K562 (cell line): ENCODE measurements around the gene ASB13. TPM values are rescaled to one million over a fixed set of nuclear protein-coding genes. Genes with fewer than 3 reads are reported as not detected.

ENCODE experiments used
- ATAC-seq: fragments of 200-7000 bp; cut with Tn5 transposase; 3 replicates; pipeline ENCODE4 v1.9.1; 2020; ENCODE audit warnings: moderate library complexity
- BruUV-seq: library from RNA; stranded (reverse); fragments of 400-500 nt; replicated peaks from 2 replicates; lab custom pipeline; 2021; lab: Mats Ljungman, UMichigan
- CTCF ChIA-PET: fragments of 300-600 bp; formaldehyde crosslinking; extraction: SDS; loops from one replicate; lab custom pipeline; 2021; ENCODE audit warnings: low intra/inter-chr PET ratio; lab: Yijun Ruan, JAX
- POLR2A ChIA-PET: fragments of 300-600, 350-650 bp; sonication (Branson Sonifier 250); formaldehyde crosslinking; extraction: SDS; loops from one replicate; lab custom pipeline; 2021; ENCODE audit warnings: antibody characterized with exemption, inconsistent platforms; lab: Yijun Ruan, JAX
- DNase-seq, 4 experiments: peaks; one replicate each; pipeline versions ENCODE4 v3.0.0 to v3.0.0-alpha.2; 2011 to 2018; ENCODE audit warnings: low spot score in 3 of 4, mixed read lengths in 3 of 4; ENCODE audit errors: extremely low read depth in 1 of 4
- FAIRE-seq: peaks from 2 replicates; lab custom pipeline; 2011; peaks lifted over from hg19 to GRCh38; lab: Jason Lieb, UNC
- H2AFZ ChIP-seq: 2 replicates; pipeline ENCODE4 v1.6.0; 2011; ENCODE audit warnings: low read depth, low read length, control low read depth, inconsistent platforms
- H3K27ac ChIP-seq: fragments of 200-600 bp; 3 replicates; pipeline ENCODE4 v1.8.0; 2011; ENCODE audit warnings: low read depth, mild to moderate bottlenecking, control low read depth, inconsistent platforms, low read length, moderate library complexity, mixed read lengths; ENCODE audit errors: extremely low read depth
- H3K27me3 ChIP-seq, 2 experiments: fragments of 300-600 bp in 1 of 2; 2 replicates in 1 of 2; 3 replicates in 1 of 2; pipeline versions ENCODE4 v1.6.0 to v1.8.0; 2011; ENCODE audit warnings: inconsistent platforms in 2 of 2, low read length in 2 of 2, mild to moderate bottlenecking in 1 of 2, mixed read lengths in 1 of 2, moderate library complexity in 1 of 2; ENCODE audit not compliant: control insufficient read depth in 2 of 2, insufficient read depth in 2 of 2
- H3K36me3 ChIP-seq: fragments of 300-600 bp; 3 replicates; pipeline ENCODE4 v1.8.0; 2011; ENCODE audit warnings: mild to moderate bottlenecking, low read length, inconsistent platforms; ENCODE audit not compliant: control insufficient read depth, insufficient read depth
- H3K4me1 ChIP-seq, 2 experiments: fragments of 200-600 bp in 1 of 2; replicated peaks in 1 of 2; 2 replicates in 1 of 2; 3 replicates in 1 of 2; pipeline versions ENCODE4 v1.5.1 to v1.8.0; 2011; ENCODE audit warnings: inconsistent platforms in 2 of 2, low read length in 2 of 2, mild to moderate bottlenecking in 1 of 2, mixed read lengths in 1 of 2, moderate library complexity in 1 of 2; ENCODE audit not compliant: control insufficient read depth in 2 of 2, insufficient read depth in 2 of 2
- H3K4me2 ChIP-seq: 2 replicates; pipeline ENCODE4 v1.6.1; 2011; ENCODE audit warnings: low read length, control low read depth, inconsistent platforms, mixed read lengths; ENCODE audit not compliant: insufficient read depth
- H3K4me3 ChIP-seq: fragments of 200-600 bp; sonication (generic), shearing (Covaris generic); 2 replicates; pipeline ENCODE4 v1.5.1; 2016; ENCODE audit warnings: control low read depth, inconsistent platforms
- H3K79me2 ChIP-seq: fragments of 200-600 bp; 3 replicates; pipeline ENCODE4 v1.8.0; 2011; ENCODE audit warnings: low read length, inconsistent platforms; ENCODE audit not compliant: control insufficient read depth, insufficient read depth
- H3K9ac ChIP-seq, 2 experiments: 2 replicates each; pipeline versions ENCODE4 v1.6.0 to v1.6.1; 2011; ENCODE audit warnings: low read depth in 2 of 2, low read length in 2 of 2, control low read depth in 1 of 2, inconsistent platforms in 1 of 2, mild to moderate bottlenecking in 1 of 2, mixed read lengths in 1 of 2; ENCODE audit not compliant: insufficient read depth in 1 of 2
- H3K9me1 ChIP-seq: one replicate; pipeline ENCODE4 v1.6.0; 2011; ENCODE audit warnings: inconsistent platforms, mild to moderate bottlenecking, low read length, moderate library complexity; ENCODE audit not compliant: control insufficient read depth, insufficient read depth
- H3K9me3 ChIP-seq: replicated peaks from 2 replicates; pipeline ENCODE4 v1.5.1; 2011; ENCODE audit warnings: low read depth, low read length, inconsistent platforms; ENCODE audit not compliant: control insufficient read depth, insufficient read depth
- H4K20me1 ChIP-seq: replicated peaks from 2 replicates; pipeline ENCODE4 v1.6.1; 2011; ENCODE audit warnings: low read length, inconsistent platforms, mixed read lengths; ENCODE audit not compliant: control insufficient read depth, insufficient read depth
- CCNT2 ChIP-seq: IDR thresholded peaks from 2 replicates; pipeline ENCODE4 v1.6.1; 2011; ENCODE audit warnings: borderline replicate concordance, low read depth, mild to moderate bottlenecking, moderate library complexity, mixed read lengths, low read length; ENCODE audit not compliant: insufficient read length; ENCODE audit errors: extremely low read depth
- NFE2 ChIP-seq: IDR thresholded peaks from 2 replicates; pipeline ENCODE4 v1.6.1; 2014; ENCODE audit warnings: antibody characterized with exemption, low read depth
- NFXL1 ChIP-seq: fragments of 450-650 bp; formaldehyde crosslinking; IDR thresholded peaks from 2 replicates; pipeline ENCODE4 v1.4.0; 2021; ENCODE audit warnings: mild to moderate bottlenecking
- THAP7 ChIP-seq: fragments of 250-450 bp; sonication (Bioruptor Pico); IDR thresholded peaks from 2 replicates; pipeline ENCODE4 v1.5.0; 2021
- ZNF224 ChIP-seq: sonication (generic); formaldehyde crosslinking; IDR thresholded peaks from 2 replicates; pipeline ENCODE4 v1.8.0; 2022; ENCODE audit warnings: mild to moderate bottlenecking, missing genetic modification reagents
- WGBS: fragments of 100-300 bp; shearing (Covaris generic); methylation state at CpG from one replicate; pipeline ENCODE4 v1.1.6; 2016; ENCODE audit warnings: low coverage, mixed read lengths; ENCODE audit not compliant: insufficient coverage; ENCODE audit errors: missing lambda C conversion rate; 5-methylcytosine and 5-hydroxymethylcytosine counted together
- in situ Hi-C: fragments of 300-500 bp; cut with MboI; formaldehyde crosslinking; loops from 4 replicates; pipeline ENCODE4 v1.15.0; 2018; ENCODE audit warnings: inconsistent platforms, mixed read lengths
- intact Hi-C: fragments of 100-400 bp; cut with micrococcal nuclease; formaldehyde crosslinking; loops from 2 replicates; pipeline ENCODE4 v1.14.2; 2022
- polyA plus RNA-seq, 8 experiments: library from polyadenylated mRNA; depleted of rRNA in 4 of 8; stranded (reverse) in 5 of 8; unstranded in 3 of 8; fragments of >200 nt; fragmentation: Nextera tagmentation in 2 of 8; fragmentation: Illumina TruSeq in 1 of 8; extraction: Ambion mirVana in 2 of 8; extraction: Trizol in 1 of 8; gene quantifications; 2 replicates each; pipeline versions ENCODE4 v1.2.1 to v1.2.3, GENCODE V29; 2011 to 2014; ENCODE audit warnings: inconsistent platforms in 1 of 8, missing spikeins in 1 of 8
- total RNA-seq, 7 experiments: library from RNA; depleted of rRNA in 6 of 7; stranded (reverse); fragments of >200 nt in 6 of 7; fragmentation: Illumina TruSeq in 2 of 7; extraction: Trizol in 2 of 7; gene quantifications; 2 replicates each; pipeline versions ENCODE4 v1.2.1 to v1.2.3, GENCODE V29; 2011 to 2021; ENCODE audit warnings: low replicate concordance in 1 of 7

The ASB13 gene
- total and polyA plus RNA-seq, 9 of the 15 experiments (the other 6 are each of a cell fraction or from before 2014, with no cell fraction given): 5.2 to 28.8 (median 16.9) TPM

- TF ChIP-seq NFXL1 (CRISPR knock-in tag): no peak
- no peak for TF ChIP-seq NFE2
- no peak for TF ChIP-seq CCNT2
- no peak for TF ChIP-seq THAP7 (CRISPR knock-in tag)
- TF ChIP-seq ZNF224 (CRISPR knock-in tag): no peak
- H3K79me2 ChIP-seq: peaks cover 94% of the 10 kb centered on the region
- H3K9me1 ChIP-seq: no peaks in the 10 kb centered on the region
- H3K4me2 ChIP-seq: no peak overlapping the region
- peaks cover 7% of the 10 kb centered on the region; the same call in 2 of the 3 replicates for H3K36me3 ChIP-seq
- 87% methylated on average over 4 of the region's 4 CpGs for WGBS
- BruUV-seq: no TSS peak
- H3K9ac ChIP-seq: no peak overlapping the region
- no peaks in the 10 kb centered on the region for H4K20me1 ChIP-seq
- ATAC-seq (no peak), FAIRE-seq (no peak), DNase-seq (no peak)
- intact Hi-C loops: no loop called here
- H3K27ac ChIP-seq: no peak overlapping the region
- H3K9me3 ChIP-seq: no peaks in the 10 kb centered on the region
- ChIA-PET CTCF (no interaction called here), POLR2A (interaction anchor here (1.5 kb wide), 1 partner anchor 19 kb away, joined by 4 read pairs; no protein-coding TSS in a partner anchor)
- in situ Hi-C loops: no loop called here
- H3K4me1 ChIP-seq: 0 out of 5 replicates have a peak, but pooled peaks cover 2% of the 10 kb centered on the region in 2 experiments
- H2AFZ ChIP-seq: no peak overlapping the region
- H3K27me3 ChIP-seq: no peaks in the 10 kb centered on the region
- no peak overlapping the region for H3K4me3 ChIP-seq
Observed at GRCh38 chr10:5711642-5712041, 45.2 kb upstream of the ASB13 start.
